Hematopoietic multipotent progenitor cell treated with erythropoietin and hydrocortisone succinate and interleukin-3 and kit ligand, for 17 days (in vitro differentiated cells): ENCODE results near the gene DGKD.

ENCODE experiments used
- DNase-seq: peaks from one replicate; pipeline ENCODE4 v3.0.0-alpha.2; 2015; ENCODE audit warnings: low spot score

Gene DGKD

DNA sequence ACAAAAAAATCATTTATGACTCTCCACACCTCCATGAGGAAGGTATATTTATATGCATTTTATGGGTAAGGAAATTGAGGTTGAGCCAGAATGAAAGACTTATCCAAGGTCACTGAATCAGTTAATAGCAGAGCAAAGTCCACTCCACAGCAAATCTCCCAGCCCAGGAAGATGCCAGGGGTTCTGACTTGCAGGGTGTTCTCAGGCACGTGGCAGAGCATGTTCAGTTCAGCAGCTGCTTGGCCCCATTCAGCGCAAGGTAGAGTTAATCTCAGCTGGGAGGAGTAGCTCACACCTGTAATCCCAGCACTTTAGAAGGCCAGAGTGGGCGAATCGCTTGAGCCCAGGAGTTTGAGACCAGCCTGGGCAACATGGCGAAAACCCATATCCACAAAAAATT lies 17.8 kb upstream of the DGKD start:
- DNase-seq: no peak

DNA sequence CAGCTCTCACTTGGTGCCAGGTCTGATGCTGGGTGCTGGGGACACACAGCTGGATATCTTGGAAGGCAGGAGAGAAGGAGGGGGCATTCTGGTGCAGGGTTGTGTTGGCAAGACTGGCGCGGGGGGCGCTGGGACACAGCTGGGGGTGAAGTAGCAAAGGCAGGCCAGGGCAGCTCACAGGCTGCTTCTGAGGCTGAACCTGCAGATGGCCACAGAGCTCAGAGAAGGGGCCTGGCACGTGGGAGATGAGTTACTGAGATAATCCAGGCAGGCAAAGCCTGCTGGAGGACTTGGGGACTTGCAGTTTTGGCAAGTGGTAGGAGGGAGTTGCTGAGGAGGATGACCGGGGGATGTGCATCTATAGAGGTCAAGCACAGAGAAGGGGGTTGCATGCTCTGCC lies 16.2 kb upstream of the DGKD start:
- no peak for DNase-seq

DNA sequence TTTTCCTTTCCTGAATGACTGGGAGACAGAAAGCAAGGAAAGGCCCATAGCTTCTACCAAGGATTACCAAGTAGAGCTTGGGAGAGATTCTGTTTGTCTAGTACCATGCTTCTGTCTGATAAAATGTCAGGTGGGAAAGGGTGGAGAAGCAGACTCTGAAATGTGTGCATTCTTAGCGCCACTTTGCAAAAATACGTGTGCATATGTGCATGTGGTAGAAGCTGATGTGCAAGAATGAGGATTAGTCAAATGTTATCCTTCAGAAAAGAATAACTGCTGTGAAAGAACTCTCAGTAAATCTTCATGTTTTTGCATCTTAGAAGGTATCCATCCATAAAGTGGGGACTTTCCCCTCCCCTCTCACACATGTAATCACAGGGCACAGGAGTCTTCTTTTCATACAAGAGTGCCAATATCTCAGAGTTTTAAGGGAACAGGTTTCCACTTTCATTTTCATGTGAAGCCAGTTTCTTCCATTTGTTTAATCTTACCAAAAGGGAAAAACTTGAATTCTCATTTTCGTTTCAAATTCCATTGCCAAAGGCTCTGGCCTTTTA lies 15.4 kb upstream of the DGKD start:
- no peak for DNase-seq

DNA sequence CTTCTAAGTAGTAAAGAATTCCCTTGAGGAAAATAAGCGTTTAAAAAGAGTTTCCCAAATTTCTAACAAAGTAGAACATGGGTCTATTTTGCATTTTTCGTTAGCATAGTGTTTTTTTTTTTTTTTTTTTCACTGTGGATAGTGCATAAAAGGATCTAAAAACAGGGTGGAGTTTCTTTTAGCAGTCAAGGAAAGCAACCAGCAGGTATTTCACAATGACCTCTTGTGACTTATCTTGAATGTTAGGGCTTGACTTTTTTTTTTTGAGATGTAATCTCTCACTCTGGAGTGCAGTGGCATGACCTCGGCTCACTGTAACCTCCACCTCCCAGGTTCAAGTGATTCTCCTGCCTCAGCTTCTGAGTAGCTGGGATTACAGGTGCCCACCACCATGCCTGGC lies 14.9 kb upstream of the DGKD start:
- DNase-seq: no peak

DNA sequence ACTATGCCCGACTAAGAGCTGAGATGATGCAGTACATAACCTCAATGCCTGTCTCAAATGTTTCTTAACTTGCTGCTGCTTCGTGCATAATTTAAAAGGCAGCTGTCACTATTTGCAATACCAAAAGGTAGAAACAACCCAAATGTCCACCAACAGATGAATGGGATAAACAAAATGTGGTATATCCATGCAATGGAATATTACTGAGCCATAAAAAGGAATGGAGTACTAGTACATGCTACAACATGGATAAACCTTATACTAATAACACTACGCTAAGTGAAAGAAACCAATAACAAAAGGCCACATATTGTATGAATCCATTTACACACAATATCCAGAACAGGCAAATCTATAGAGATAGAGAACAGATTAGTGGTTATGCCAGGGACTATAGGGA lies 13.0 kb upstream of the DGKD start:
- DNase-seq: no peak

DNA sequence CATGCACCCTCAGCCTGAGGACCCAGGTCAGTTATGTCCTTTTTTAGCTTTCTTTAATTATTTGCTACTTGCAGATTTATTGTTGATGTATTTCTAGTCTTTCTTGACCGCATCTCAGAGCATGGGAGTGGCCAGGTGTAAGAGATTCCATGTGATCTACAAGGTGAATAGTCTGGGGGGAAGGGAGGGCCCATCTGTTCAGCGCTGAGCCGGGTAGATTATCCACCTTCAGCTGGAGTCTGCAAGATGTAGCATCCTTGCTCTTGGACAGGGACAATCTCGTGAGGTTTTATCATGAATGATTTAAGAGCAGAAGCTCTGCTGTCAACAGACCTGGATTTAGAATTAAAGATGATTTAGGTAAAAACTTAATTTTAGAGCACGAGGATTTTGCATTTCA lies 12.0 kb upstream of the DGKD start:
- DNase-seq: no peak

DNA sequence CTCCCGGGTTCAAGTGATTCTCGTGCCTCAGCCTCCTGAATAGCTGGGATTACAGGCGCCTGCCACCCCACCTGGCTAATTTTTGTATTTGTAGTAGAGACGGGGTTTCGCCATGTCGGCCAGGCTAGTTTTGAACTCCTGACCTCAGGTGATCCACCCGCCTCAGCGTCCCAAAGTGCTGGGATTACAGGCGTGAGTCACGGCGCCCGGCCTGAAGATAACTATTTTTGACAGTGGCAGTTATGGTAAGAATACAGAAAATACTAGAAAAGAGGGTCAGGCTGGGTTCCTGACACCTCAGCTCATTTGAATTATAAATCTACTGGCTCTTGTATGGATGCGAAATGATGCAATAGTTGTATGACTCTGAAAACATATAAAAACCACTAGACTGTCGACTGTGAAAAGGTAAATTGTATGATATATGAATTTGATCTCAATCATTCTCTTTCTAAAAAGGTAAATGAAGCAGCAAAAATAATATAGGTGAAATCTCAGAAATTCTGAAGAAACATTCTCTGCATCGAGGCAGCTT lies 11.1 kb upstream of the DGKD start:
- DNase-seq: no peak

DNA sequence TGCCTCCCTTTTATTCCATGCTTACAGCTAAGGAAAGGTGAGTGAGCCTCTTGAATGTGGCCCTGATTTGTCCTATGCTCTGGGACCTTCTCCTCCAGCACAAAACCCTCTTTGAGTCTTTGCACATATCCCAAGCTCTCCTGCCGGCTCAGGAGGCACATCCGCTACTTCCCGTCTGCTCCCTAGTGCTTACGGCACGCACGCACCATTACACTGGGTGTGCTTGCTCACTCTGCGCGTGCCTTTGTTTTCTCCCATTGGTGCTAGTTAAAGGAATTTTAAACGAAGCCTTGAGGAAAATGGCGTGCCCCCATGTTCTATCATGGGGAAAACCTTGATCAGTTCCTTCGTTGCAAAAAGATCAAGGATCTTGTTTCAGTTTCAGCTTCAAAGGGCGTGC lies 7.9 kb upstream of the DGKD start:
- no peak for DNase-seq

DNA sequence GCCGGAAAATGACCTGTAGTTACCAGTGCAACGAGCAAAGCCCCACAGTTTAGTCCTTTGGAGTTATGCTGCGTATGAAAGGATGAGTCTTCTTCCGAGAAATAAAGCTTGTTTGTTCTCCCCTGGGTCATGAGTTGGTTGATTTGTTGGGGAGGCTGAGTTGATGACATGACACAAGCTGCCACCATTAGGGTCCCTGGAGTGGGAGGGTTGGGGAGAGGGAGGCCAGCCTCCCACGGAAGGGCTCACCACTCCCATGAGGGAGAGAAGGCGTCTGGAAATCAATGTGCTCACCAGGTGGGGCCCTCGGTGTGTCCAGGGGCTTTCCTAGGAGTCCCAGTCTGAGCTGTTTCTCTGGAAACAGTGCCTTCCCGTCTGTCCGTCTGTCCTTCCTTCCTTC lies 7.4 kb upstream of the DGKD start:
- DNase-seq: no peak

DNA sequence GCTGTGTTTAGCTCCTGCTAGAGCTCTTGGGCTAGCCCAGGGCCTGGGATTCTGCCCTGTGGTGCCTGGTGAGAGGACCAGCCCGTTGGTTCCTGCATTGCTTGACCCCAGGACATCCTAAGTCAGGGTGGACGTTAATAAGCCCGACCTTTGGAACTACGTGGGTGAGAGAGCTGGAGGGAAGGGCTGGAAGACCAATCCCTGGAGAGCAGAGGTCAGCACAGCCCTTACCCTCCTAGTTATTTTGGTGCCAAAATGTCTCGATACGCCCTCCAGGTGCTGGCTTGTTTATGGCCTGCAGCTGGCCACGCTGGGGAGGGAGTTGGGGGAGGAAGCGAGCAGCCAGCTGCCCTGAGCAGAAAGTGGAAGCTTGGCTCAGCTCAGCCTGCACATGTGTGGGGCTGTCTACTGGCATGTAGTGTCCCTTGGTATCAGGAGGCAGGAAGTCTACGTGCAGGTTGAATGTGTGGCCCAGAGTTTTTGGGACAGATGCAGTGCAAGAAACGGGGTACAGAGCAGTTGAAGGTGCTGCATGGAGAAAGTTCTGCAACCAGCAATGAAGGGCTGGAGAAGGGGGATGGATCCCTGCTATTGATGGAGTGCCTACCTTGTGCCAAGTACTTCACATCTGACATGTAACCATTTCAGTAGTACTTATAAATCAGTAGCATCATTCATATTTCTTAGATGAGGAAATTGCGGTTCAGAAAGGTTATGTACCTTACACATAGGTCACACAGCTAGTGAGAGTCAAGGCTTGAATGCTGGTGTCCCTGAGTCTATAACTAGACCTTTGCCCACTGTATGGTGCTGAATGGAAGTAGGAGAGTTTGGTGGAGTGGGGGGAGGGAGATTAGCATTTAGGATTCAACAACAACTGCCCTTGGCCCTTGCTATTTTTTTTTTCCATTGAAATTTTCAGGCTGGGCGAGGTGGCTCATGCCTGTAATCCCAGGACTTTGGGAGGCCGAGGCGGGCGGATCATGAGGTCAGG lies 5.0 kb upstream of the DGKD start:
- no peak for DNase-seq

DNA sequence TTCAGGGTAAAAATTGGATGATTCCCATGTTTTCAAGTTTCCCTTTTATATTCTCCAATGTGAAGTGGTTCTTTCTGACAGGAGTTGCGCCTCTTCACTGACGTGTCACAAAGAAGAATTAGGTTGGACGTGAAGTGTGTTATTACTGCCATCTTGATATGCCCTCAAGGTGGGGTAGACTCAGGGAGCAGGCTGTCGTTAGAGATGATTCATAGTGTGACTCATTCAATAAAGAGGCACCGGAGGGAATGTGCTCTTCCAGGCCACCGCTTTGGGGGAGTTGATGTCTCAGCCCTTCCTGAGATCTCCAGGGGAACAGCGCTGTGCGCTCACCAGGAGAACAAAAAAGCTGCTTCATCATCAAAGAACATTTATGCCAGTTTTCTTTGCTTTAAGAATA lies 3.6 kb upstream of the DGKD start:
- DNase-seq: no peak

DNA sequence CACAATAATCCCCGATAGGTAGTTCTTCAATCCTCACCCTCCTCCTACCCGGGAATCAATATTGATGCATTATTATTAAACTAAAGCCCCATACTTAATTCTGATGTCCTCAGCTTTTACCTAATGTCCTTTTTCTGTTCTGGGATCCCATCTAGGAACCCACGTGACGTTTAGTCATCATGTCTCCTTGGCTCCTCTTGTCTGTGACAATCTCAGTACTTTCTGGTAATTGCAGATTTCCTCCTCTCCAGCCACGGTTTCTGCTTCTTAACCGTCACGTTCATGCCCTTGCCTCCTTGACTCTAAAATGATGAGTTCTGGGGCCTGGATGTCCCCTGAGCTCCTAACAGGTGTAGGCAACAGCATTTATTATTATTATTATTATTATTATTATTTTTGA lies 2.9 kb upstream of the DGKD start:
- no peak for DNase-seq

DNA sequence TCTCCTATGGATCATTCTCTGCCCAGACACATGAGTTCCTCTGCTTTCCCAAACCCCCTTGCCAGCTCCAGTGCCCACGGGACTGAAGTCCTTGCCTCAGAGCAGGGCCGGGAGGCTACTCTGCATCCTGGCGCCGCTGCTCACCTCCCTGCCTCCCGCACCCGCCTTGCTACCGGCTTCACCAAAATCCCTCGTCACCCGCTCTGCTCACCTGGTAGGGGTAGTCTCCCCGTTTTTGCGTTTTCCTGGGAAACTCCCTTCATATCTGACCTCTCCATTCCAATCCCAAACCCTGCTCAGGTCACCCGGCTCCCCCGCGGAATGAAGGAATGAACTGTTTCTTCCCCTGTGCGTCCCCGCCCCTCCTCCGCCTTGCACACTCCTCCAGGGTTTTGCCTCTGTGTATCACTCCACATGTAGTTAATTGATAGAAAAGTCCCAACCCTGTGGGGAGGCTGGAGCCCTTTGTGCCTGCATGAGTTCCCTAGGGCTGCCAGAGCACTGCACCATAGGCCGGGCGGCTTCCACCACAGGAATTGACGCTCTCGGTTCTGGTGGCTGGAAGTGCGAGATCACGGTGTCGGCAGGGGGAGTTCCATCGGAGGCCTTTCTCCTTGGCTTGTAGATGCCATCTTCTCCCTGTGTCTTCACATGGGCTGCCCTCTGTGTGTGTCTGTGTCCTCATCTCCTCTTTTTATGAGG lies 2.0 kb upstream of the DGKD start:
- DNase-seq: no peak

DNA sequence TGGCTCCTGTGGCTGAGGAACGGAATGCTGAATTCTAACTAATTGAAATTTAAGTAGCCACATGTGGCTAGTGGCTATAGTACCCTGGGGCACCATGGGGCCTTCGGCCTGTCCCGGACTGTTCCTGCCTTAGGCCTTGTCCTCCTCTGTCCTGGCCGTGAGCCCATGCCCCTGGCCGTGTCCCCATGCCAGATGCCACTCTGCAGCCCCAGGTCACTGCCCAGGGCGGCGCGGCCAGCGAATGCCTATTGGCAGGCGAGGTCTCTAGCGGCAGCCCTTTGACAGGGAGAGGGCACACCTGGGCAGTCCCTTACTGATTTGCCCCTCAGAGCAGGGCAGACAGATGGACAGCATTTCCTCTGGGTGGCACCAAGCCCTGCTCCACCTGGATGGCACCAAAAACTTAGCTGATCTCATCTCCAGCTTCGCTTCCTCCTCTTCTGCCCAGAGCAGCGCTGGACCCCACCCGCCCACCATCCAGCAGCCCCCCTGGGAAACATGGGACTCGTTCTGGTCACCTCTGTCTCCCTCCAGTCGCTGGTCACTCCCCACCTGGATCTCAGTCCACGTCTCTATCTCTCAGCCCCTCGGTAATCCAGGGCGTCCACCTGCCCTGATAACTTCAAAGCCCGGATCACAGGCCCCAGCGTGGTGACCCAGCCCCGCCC lies 1.1 kb upstream of the DGKD start:
- DNase-seq: no peak

DNA sequence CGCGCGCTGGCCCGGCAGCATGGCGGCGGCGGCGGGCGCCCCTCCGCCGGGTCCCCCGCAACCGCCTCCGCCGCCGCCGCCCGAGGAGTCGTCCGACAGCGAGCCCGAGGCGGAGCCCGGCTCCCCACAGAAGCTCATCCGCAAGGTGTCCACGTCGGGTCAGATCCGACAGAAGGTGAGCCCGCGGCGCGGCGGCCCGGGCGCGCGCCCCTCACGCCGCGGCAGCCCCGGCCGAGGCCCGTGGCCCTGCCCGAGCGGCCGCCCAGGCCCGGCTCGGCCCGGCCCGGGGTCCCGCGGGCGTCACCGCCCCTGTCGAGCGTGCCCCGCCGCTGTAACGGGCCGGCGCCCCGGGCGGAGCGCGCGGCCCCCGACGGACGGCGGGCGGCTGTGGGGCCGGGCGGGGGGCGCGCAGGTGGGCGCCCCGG lies 218 bp downstream of the DGKD start:
- DNase-seq: no peak

DNA sequence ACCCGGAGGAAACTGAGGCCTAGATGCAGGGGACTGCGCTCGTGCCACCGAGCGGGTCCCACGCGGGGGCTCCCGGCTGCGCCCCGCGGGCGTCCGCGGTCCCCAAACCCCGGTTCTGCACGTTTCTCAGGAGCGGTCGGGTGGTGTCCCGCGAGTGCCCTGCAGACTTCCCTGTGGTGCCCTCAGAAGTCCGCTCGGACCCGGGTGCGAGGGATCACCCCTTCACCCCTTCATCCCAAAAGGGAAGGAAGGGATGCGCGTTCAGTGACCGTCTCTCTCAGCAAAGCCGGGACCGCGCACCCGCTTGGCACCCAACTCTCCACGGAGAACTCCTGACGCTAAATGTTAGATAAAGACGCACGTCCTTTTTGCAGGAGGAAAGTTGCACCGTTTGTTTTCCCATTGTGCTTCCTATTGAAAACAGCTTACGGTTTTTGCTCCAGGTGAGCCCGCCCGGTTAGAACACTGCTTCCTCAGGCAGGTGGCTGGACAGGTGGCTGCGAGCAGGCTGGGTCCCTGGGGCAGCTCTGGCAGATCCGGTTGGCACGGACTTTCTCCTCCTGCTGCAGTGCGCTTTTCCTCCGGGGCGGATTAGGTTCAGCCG lies 779 bp downstream of the DGKD start:
- DNase-seq: no peak

DNA sequence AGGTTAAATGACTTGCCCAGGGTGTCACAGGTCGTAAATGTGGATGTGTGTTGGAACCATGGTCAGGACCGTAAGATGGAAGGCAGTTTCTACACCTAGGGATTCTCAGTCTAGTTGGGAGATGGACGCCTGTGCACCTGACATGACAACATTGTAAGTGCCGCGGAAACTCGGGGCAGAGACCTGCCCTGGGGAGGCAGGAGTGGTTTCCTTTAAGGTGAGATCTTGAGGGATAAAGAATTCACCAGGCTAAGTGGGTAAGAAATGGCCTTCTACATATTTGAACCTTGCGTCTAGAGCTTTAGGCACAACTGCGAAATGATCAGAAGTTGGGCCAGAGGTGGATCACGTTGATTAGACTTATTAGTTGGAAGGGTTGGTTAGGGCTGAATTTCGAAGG lies 1.6 kb downstream of the DGKD start:
- no peak for DNase-seq

DNA sequence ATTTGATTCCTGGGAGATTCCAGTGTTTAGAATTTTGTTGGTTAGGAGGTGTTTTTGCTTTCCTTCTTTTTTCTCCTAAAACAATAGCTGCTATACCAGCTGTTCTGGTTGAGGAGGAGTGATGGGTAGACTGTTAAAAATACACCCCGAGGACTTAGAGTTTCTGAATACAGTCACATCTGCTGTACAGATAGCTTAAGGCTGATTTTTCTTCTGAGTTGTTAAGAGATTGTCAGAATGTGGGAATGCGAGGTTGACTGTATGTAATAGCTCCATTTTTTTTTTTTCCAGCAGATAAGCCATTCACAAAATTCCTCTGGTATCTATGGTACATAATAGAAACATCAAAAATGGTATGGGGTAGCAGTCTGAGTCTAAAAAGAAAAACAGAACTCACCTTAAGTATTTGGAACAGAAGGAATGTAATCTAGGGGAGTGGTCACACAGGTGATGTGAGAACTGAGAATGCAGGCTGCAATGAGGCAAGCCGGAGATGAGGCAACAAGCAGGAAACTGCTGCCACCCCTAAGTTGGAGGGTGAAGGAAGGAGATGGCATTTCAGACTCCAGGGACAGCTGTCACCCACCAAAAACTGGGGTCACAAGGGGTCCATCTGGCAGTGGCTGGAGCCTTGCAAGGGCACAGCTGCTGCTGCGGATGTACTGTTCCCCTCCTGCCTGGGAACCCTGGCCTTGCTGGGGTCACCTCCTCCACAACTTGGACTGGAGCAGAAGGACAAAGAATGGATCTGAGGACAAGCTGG lies 2.4 kb downstream of the DGKD start:
- no peak for DNase-seq

DNA sequence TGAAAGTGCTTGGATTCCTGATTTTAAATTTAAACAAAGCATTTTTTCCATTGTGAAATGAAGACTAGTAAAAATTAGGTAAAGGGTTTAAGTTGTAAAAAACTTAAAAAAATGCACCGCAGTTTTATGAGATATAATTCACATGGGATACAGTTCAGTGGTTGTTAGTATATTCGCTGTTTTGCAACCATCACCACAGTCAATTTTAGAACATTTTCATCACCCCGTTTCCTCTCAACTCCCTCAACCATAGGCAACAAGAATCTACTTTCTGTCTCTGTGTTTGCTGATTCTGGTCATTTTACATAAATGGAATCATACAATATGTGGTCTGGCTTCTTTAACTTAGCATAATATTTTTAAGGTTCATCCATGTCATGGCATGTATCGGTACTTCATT lies 4.0 kb downstream of the DGKD start:
- DNase-seq: no peak

DNA sequence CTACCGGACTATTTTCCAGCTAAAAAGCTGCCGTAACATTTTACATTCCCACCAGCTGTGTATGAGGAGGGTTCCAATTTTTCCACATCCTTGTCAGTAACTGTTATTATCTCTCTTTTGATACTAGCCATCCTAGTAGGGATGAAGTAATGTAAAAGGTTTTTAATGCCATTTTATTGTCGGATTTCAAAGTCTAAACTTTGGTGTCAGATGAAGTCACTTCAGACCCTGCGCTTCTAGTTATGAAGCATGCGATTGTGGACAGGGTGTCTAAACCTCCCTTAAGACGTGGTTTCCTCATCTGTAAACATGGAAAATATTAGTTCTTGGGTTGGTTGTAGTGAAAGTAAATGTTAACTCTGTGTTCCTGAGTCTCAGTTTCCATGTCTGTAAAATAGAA lies 4.7 kb downstream of the DGKD start:
- no peak for DNase-seq

DNA sequence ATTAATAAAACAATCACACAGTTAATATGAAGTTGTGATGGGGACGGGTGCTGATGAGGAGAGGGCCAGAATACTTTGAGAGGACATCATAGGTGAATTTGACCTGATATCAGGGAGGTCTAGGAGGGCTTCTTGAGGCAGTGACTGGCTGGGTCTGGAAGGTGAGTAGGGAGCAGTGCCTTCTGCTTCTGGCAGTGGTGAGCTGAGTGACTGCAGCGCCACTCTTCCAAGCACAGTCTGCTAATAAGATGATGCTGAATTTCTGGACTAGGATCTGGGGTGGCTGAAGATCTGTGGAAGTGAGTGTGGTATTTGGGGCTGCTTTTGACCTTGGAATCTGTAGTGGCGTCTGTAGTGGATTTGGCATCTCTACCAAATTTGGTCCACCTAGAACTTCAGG lies 5.5 kb downstream of the DGKD start:
- no peak for DNase-seq
